Measurements from ENCODE around the gene TMEM17. TPM values are rescaled to one million over a fixed set of nuclear protein-coding genes. Genes with fewer than 3 reads are reported as not detected.
A peak's percentile ranks its signal among the peaks of the same experiment; 100 is the strongest.

Gene TMEM17
- total RNA-seq, 1 donor from 2014 or later = 1.8 TPM

DNA sequence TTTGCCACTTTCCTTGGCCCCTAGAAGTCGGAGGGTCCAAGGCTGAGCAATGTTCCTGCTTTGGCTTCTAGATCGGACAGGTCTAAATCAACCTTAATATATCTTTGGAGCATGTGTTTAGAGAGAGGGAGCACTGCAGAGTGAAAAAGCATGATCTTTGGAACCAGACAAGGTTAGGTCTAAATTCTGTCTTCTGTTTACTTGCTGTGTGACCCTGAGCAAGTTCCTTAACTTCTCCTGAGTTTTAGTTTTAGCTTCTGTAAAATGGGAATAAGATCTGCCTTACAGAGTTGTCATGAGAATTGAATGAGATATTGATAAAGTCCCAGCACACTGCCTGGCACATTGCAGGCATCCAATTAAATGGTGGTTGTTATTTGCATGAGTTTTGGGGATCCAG lies 13.9 kb downstream of the TMEM17 start:
- Mint-ChIP-seq H3K9me3 (no peaks in the 10 kb centered on the region), H3K4me3 (no peak overlapping the region), H3K27ac (no peak overlapping the region), H3K4me1 (peaks cover 3% of the 10 kb centered on the region), H3K36me3 (no peaks in the 10 kb centered on the region), H3K27me3 (ENCODE audit: insufficient read depth, low read depth) (no peaks in the 10 kb centered on the region)
- DNase-seq (ENCODE audit: low spot score) = no peak
- no peaks in the 10 kb centered on the region for H3K36me3 ChIP-seq
- no peak overlapping the region for H3K4me2 ChIP-seq
- H3K27me3 ChIP-seq = no peaks in the 10 kb centered on the region
- no peak overlapping the region for H3K9ac ChIP-seq
- H2AFZ ChIP-seq (replicated peaks) = no peak overlapping the region
- no peaks in the 10 kb centered on the region for H3K79me2 ChIP-seq (ENCODE audit: low read depth)
- peaks cover under 1% of the 10 kb centered on the region for H3F3A ChIP-seq (ENCODE audit: low read depth)
- no peaks in the 10 kb centered on the region for H4K20me1 ChIP-seq (ENCODE audit: low read depth)
- no peak overlapping the region for H3K27ac ChIP-seq
- no peaks in the 10 kb centered on the region for H3K9me3 ChIP-seq (ENCODE audit: low read depth)
- TF ChIP-seq, protein P1, sequence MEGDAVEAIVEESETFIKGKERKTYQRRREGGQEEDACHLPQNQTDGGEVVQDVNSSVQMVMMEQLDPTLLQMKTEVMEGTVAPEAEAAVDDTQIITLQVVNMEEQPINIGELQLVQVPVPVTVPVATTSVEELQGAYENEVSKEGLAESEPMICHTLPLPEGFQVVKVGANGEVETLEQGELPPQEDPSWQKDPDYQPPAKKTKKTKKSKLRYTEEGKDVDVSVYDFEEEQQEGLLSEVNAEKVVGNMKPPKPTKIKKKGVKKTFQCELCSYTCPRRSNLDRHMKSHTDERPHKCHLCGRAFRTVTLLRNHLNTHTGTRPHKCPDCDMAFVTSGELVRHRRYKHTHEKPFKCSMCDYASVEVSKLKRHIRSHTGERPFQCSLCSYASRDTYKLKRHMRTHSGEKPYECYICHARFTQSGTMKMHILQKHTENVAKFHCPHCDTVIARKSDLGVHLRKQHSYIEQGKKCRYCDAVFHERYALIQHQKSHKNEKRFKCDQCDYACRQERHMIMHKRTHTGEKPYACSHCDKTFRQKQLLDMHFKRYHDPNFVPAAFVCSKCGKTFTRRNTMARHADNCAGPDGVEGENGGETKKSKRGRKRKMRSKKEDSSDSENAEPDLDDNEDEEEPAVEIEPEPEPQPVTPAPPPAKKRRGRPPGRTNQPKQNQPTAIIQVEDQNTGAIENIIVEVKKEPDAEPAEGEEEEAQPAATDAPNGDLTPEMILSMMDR (IDR thresholded peaks at IDR 0.05) = no peak
- TF ChIP-seq EZH2 (IDR thresholded peaks at IDR 0.05) (no peak), EZH2phosphoT487 (IDR thresholded peaks at IDR 0.05) (no peak)
- no peak overlapping the region for H3K4me3 ChIP-seq
- peaks cover 6% of the 10 kb centered on the region for H3K4me1 ChIP-seq

DNA sequence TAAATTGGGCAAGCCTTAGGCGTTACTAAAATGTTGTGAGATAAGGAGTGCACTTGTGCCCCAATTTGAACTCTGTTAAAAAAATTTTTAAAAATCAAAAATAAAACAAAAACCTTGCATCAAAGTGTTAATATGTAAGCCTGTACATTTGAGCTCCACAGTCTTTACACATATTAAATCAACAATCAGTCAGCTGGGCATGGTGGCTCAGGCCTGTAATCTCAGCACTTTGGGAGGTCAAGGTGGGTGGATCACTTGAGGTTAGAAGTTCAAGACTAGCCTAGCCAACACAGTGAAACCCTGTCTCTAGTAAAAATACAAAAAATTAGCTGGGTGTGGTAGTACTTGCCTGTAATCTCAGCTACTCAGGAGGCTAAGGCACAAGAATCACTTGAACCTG lies 16.3 kb downstream of the TMEM17 start:
- H3K27ac Mint-ChIP-seq = no peak overlapping the region
- no peaks in the 10 kb centered on the region for H3K27me3 Mint-ChIP-seq (ENCODE audit: insufficient read depth, low read depth)
- Histone ChIP-seq H3K4me1 (peaks cover 3% of the 10 kb centered on the region), H3K79me2 (ENCODE audit: low read depth) (no peaks in the 10 kb centered on the region), H4K20me1 (ENCODE audit: low read depth) (no peaks in the 10 kb centered on the region), H3F3A (ENCODE audit: low read depth) (no peaks in the 10 kb centered on the region), H3K4me2 (no peak overlapping the region), H2AFZ (replicated peaks) (no peak overlapping the region), H3K9ac (no peak overlapping the region), H3K27me3 (no peaks in the 10 kb centered on the region), H3K4me3 (no peak overlapping the region), H3K27ac (no peak overlapping the region), H3K9me3 (ENCODE audit: low read depth) (no peaks in the 10 kb centered on the region), H3K36me3 (no peaks in the 10 kb centered on the region)
- no peak for TF ChIP-seq EZH2phosphoT487 (IDR thresholded peaks at IDR 0.05)
- TF ChIP-seq, protein P1 (IDR thresholded peaks at IDR 0.05) = no peak
- peaks cover 4% of the 10 kb centered on the region for H3K4me1 Mint-ChIP-seq
- H3K4me3 Mint-ChIP-seq = no peak overlapping the region
- no peak for DNase-seq (ENCODE audit: low spot score)
- no peaks in the 10 kb centered on the region for H3K36me3 Mint-ChIP-seq
- no peaks in the 10 kb centered on the region for H3K9me3 Mint-ChIP-seq

DNA sequence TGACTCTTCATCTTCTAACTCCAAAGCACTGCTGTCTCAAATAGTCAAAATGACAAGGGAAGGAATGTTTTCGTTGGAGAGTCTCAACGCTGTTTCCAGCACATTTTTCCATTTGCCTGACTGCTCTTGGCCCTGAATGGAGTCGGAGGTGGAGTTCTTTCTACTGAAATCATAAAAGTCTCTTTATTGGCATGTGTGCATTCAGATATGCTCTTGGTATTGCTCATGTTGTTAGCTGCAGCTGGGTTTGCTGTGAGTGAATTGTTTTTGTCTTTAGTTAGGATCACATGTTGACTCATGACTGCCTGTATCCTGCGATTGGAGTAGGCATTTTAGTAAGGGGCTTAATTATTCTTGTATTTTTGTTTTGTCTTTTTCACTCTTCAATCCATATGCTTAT lies 16.8 kb downstream of the TMEM17 start:
- Mint-ChIP-seq H3K4me3 (no peak overlapping the region), H3K27ac (peak overlapping the region; percentile 58), H3K9me3 (no peaks in the 10 kb centered on the region), H3K36me3 (no peaks in the 10 kb centered on the region), H3K4me1 (peaks cover 4% of the 10 kb centered on the region), H3K27me3 (ENCODE audit: insufficient read depth, low read depth) (no peaks in the 10 kb centered on the region)
- no peaks in the 10 kb centered on the region for H3K36me3 ChIP-seq
- no peak for DNase-seq (ENCODE audit: low spot score)
- H2AFZ ChIP-seq (replicated peaks) = no peak overlapping the region
- H4K20me1 ChIP-seq (ENCODE audit: low read depth) = no peaks in the 10 kb centered on the region
- no peaks in the 10 kb centered on the region for H3K9me3 ChIP-seq (ENCODE audit: low read depth)
- H3K79me2 ChIP-seq (ENCODE audit: low read depth) = no peaks in the 10 kb centered on the region
- no peak overlapping the region for H3K4me3 ChIP-seq
- no peaks in the 10 kb centered on the region for H3K27me3 ChIP-seq
- H3K4me2 ChIP-seq = no peak overlapping the region
- no peak overlapping the region for H3K27ac ChIP-seq
- H3K9ac ChIP-seq = no peak overlapping the region
- peaks cover 3% of the 10 kb centered on the region for H3K4me1 ChIP-seq
- no peaks in the 10 kb centered on the region for H3F3A ChIP-seq (ENCODE audit: low read depth)
- TF ChIP-seq EZH2 (IDR thresholded peaks at IDR 0.05) (no peak), EZH2phosphoT487 (IDR thresholded peaks at IDR 0.05) (no peak)
- TF ChIP-seq, protein P1 (IDR thresholded peaks at IDR 0.05) = no peak

DNA sequence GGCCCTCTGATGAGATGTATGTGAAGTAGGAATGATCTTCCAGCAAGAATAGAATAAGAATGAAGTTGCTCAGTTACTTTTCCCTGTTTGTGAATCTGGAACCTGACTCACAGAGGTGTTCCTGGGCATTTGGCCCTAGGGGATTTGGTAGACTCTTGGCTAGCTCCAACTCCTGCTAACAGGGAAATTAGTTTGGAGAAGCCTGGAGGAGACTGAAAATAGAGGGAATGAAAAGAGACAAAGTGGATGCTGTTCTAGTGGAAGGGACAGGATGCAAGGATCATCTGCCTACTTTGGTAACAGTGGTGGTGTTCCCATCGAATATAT lies 19.6 kb downstream of the TMEM17 start:
- Histone ChIP-seq H3K36me3 (no peaks in the 10 kb centered on the region), H3K79me2 (ENCODE audit: low read depth) (no peaks in the 10 kb centered on the region), H3F3A (ENCODE audit: low read depth) (no peaks in the 10 kb centered on the region), H3K4me1 (peaks cover 3% of the 10 kb centered on the region), H3K27me3 (no peaks in the 10 kb centered on the region), H3K4me3 (no peak overlapping the region), H3K9me3 (ENCODE audit: low read depth) (no peaks in the 10 kb centered on the region), H3K27ac (no peak overlapping the region), H2AFZ (replicated peaks) (no peak overlapping the region), H4K20me1 (ENCODE audit: low read depth) (no peaks in the 10 kb centered on the region), H3K9ac (no peak overlapping the region), H3K4me2 (no peak overlapping the region)
- Mint-ChIP-seq H3K4me3 (no peak overlapping the region), H3K27me3 (ENCODE audit: insufficient read depth, low read depth) (no peaks in the 10 kb centered on the region), H3K27ac (no peak overlapping the region), H3K9me3 (no peaks in the 10 kb centered on the region), H3K4me1 (peaks cover 7% of the 10 kb centered on the region), H3K36me3 (no peaks in the 10 kb centered on the region)
- DNase-seq (ENCODE audit: low spot score) = no peak
- TF ChIP-seq EZH2phosphoT487 (IDR thresholded peaks at IDR 0.05) (no peak), EZH2 (IDR thresholded peaks at IDR 0.05) (no peak)
- TF ChIP-seq, protein P1 (IDR thresholded peaks at IDR 0.05) = no peak

All from neural progenitor cell (in vitro differentiated cells).